GM23248 (cell line): ENCODE data around the gene KCP.

Experiments
- EZH2 ChIP-seq: fragments of 200-600 bp; sonication (generic); IDR thresholded peaks from 2 replicates; pipeline ENCODE4 v1.6.1; 2018; ENCODE audit warnings: antibody characterized with exemption, mild to moderate bottlenecking; ENCODE audit not compliant: insufficient read depth, poor library complexity, severe bottlenecking
- EZH2phosphoT487 ChIP-seq: fragments of 200-600 bp; sonication (generic); IDR thresholded peaks from 2 replicates; pipeline ENCODE4 v1.6.1; 2018; ENCODE audit warnings: antibody characterized with exemption, moderate library complexity, mild to moderate bottlenecking, low read depth; ENCODE audit not compliant: insufficient read depth

DNA sequence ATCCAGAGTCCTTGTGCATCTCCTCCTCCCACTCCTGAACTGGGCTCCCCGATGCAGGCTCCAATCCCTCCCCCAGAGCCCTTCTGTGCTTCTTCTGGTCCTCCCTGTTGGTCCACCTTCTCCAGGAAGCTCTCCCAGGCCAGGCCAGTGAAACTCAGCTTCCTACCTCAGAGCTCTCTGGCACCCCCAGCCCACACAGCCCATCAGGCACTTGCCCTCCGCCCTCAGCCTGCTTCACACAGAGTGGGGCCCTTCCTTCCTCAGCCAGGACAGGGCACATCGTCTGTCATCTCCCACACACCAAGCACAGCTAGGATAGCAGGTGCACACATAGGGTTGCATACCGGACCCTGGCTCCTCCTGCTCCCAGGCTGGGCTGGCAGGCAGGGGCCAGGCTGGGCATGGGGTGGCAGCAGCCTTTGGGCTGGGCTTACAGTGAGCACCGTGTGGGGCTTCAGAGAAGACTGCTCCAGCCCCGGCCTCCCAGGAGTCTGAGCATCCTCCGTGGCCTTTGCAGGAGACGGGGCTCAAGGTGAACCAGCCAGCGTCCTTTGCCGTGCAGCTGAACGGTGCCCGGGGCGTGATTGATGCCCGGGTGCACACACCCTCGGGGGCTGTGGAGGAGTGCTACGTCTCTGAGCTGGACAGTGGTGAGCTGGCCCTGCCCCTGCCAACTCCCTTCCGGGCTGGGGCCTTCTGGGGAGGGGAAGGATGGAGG, 54.3 kb downstream of the KCP start:
- TF ChIP-seq EZH2 (no peak), EZH2phosphoT487 (no peak)
